Fibroblast of the aortic adventitia (primary cell): ENCODE measurements around the gene MRPL21. TPM values are rescaled to one million over a fixed set of nuclear protein-coding genes. Genes with fewer than 3 reads are reported as not detected.

Source experiments
- DNase-seq: peaks from one replicate; pipeline ENCODE4 v3.0.0-alpha.2; 2010; ENCODE audit warnings: low read depth
- H3K4me3 ChIP-seq: 2 replicates; pipeline ENCODE4 v1.5.1; 2011; ENCODE audit warnings: low read depth, mild to moderate bottlenecking, control low read depth, low read length, moderate library complexity
- total RNA-seq: library from RNA; depleted of rRNA; stranded (reverse); fragments of >200 nt; gene quantifications from 2 replicates; pipeline ENCODE4 v1.2.3, GENCODE V29; 2012; ENCODE audit warnings: low replicate concordance
- TF ChIP-seq, protein P1 (sequence below): IDR thresholded peaks from 2 replicates; pipeline ENCODE4 v1.5.1; 2011; ENCODE audit warnings: mild to moderate bottlenecking, low read length, control low read depth, inconsistent platforms; ENCODE audit not compliant: insufficient read depth

Gene MRPL21
- total RNA-seq, 1 donor, result 57.8 TPM

DNA sequence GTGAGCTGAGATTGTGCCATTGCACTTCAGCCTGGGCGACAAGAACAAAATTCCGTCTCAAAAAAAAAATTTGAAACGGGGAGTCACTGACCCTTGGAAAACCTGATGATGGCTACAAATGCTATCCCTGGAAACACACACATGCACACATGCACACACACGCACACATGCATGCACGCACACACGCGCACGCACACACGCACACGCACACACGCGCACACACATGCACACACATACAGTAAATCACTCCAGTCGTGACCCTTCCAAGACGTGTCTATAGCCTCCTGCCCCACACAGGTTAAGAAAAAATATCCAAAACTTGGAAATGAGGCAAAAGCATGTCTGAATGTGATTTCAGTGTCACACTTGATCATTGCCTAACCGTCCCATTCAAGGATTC is 55.2 kb downstream of the MRPL21 start:
- TF ChIP-seq, protein P1, sequence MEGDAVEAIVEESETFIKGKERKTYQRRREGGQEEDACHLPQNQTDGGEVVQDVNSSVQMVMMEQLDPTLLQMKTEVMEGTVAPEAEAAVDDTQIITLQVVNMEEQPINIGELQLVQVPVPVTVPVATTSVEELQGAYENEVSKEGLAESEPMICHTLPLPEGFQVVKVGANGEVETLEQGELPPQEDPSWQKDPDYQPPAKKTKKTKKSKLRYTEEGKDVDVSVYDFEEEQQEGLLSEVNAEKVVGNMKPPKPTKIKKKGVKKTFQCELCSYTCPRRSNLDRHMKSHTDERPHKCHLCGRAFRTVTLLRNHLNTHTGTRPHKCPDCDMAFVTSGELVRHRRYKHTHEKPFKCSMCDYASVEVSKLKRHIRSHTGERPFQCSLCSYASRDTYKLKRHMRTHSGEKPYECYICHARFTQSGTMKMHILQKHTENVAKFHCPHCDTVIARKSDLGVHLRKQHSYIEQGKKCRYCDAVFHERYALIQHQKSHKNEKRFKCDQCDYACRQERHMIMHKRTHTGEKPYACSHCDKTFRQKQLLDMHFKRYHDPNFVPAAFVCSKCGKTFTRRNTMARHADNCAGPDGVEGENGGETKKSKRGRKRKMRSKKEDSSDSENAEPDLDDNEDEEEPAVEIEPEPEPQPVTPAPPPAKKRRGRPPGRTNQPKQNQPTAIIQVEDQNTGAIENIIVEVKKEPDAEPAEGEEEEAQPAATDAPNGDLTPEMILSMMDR, result no peak
- H3K4me3 ChIP-seq, result no peak overlapping the region
- DNase-seq, result no peak

DNA sequence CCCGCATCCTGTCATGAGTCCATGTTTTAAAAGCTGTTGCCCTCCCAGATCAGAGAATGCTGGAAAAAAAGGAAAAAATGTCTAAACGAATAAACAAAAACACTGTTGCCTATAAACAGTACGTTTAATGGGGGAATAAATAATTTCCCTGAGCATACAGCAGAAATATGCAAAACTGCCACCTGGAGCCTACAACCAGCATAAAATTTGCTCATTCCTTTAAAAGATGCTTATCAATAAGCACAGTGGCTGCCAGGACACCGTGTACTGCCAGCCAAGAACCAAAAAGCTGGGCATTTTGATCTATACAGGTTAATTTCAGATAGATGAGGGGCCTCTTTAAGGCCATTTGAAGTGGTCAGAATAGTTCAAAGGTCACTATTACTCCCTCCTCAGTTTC is 56.2 kb downstream of the MRPL21 start:
- TF ChIP-seq, protein P1, result no peak
- H3K4me3 ChIP-seq, result no peak overlapping the region
- DNase-seq, result no peak

DNA sequence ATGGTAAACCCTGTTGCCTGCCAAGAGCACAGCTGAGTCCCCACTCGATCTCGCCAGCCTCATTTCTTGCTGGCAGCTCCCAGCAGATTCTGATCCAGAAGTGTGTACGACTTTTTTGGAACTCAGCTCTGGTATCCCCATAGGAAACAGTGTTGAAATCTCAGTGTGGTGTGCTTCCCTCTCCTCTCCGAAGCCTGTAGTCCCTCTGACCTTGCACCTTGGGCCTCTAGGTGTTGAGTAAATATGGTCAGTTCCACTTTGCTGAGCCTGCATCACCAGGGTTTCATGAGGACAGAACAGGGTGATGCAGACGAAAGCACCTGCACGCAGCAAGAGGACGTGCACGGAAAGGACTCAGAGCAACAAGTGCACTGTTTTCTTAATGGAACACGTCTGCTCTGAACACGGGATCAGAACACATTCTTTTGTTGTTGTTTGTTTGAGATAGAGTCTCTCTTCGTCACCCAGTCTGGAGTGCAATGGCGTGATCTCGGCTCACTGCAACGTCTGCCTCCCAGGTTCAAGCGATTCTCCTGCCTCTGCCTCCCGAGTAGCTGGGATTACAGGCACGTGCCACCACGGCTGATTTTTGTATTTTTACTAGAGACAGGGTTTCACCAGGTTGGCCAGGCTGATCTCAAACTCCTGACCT is 58.2 kb downstream of the MRPL21 start:
- TF ChIP-seq, protein P1, result no peak
- peak; percentile 77 for DNase-seq
- H3K4me3 ChIP-seq, result no peak overlapping the region

DNA sequence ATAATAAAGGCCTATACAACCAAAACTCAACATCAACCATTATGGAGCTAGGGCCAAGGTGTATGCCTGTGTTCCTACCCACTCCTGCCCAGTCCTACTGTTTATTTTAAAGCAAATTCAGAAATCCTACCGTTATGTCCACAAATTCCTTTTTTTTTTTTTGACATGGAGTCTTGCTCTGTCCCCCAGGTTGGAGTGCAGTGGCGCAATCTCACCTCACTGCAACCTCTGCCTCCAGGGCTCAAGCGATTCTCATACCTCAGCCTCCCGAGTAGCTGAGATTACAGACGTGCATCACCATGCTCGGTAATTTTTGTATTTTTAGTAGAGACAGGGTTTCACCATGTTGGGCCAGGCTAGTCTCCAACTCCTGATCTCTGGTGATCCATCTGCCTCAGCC is 58.8 kb downstream of the MRPL21 start:
- no peak overlapping the region for H3K4me3 ChIP-seq
- TF ChIP-seq, protein P1, result no peak
- no peak for DNase-seq

DNA sequence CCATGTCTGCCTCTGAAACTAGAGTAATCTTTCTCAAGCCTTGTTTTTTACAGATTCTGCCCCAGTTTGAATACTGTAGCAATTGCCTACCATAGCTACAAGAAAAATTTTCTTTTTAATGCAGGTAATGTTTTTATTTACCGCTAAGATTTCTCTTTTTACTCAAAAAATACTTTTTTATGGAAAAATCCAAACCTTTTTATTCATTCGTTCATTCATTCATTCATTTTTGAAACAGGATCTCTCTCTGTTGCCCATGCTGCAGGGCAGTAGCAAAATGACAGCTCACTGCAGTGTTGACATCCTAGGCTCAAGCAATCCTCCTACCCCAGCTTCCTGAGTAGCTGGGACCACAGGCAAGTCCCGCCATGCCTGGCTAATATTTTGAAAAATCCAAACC is 59.3 kb downstream of the MRPL21 start:
- no peak for DNase-seq
- TF ChIP-seq, protein P1, result no peak
- H3K4me3 ChIP-seq, result no peak overlapping the region

DNA sequence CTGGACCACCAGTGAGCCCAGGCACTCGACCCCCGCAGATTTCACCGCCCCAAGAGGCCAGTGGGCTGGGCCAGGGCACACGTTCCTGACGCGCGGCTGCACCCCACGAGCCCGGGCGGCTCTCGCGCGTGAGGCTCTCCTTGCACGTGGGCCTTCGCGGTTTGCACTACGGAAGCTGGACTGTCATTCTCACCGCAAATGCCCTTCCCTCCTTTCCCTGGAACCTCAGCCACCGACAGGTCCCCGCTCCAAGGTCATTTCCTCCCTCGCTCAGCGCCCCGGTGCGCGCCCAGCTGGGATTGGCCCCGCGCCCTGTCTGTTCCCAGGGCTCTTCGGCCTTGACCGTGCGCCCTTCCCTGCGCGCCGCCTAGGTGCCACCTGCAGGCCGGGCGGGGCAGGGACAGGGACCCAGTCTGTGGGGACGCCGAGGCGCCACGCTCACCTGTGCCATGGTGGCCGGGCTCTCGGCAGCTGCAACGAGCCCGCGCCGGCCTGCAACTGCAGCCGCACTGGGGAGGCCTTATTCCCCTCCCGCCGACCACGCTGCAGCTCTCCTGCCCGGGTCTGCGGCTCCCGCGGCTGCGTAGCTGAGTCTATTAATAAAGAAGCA is 59.8 kb downstream of the MRPL21 start:
- no peak overlapping the region for H3K4me3 ChIP-seq
- TF ChIP-seq, protein P1, result no peak
- DNase-seq, result no peak
